ENCODE results near the gene PRDM16.

- TF ChIP-seq EZH2phosphoT487 (IDR thresholded peaks at IDR 0.05; ENCODE audit: borderline replicate concordance, low read depth, low read length) = no peak
- no peak for TF ChIP-seq CTCF (conservative IDR thresholded peaks at IDR 0.05; ENCODE audit: low read length)
Observed at GRCh38 chr1:3436901-3437300, 367.9 kb downstream of the PRDM16 start.
